DND-41 (cell line): ENCODE data around the gene UHMK1.
"Not testable (repeated sequence)": the region's sequence is repeated elsewhere in the genome, so short reads cannot be mapped to it uniquely, and the experiment has no call there.

ENCODE experiments used
- CTCF ChIP-seq: IDR thresholded peaks from 2 replicates; pipeline ENCODE4 v1.5.1; 2012; ENCODE audit warnings: borderline replicate concordance, low read length, moderate library complexity, mild to moderate bottlenecking; ENCODE audit not compliant: poor library complexity, severe bottlenecking; ENCODE audit errors: extremely low read depth
- EZH2 ChIP-seq: IDR thresholded peaks from 3 replicates; pipeline ENCODE4 v1.6.1; 2012; ENCODE audit warnings: borderline replicate concordance, low read depth, mild to moderate bottlenecking, moderate library complexity, low read length, inconsistent platforms; ENCODE audit not compliant: severe bottlenecking

GRCh38 chr1:162571121-162571520, 73.5 kb downstream of the UHMK1 start:
- TF ChIP-seq CTCF, EZH2: not testable (repeated sequence)
